ENCODE data around the gene TAX1BP1. TPM values are rescaled to one million over a fixed set of nuclear protein-coding genes. Genes with fewer than 3 reads are reported as not detected.

Gene TAX1BP1
- total RNA-seq (2014; rRNA removed), result 49.5 and 58.5 TPM in 2 replicates
- Bru-seq, nascent RNA, result percentile 96 among the genes with signal in this experiment
- BruChase-seq, experiment 1, labeled RNA remaining after a 6-hour chase, result percentile 87 among the genes with signal in this experiment
- BruChase-seq, experiment 2, labeled RNA remaining after a 2-hour chase, result percentile 94 among the genes with signal in this experiment
- long read RNA-seq, transcript TAX1BP1-207 (16 exons, 3,174 nt), result minor isoform, 7 of 1,296 reads
- long read RNA-seq, transcript TAX1BP1-202 (17 exons, 2,892 nt), result minor isoform, 110 of 1,296 reads
- long read RNA-seq, transcript TAX1BP1-201 (17 exons, 2,478 nt), result major isoform, 835 of 1,296 reads
- long read RNA-seq, partial matches to known transcripts, result 179 of 1,296 reads
- long read RNA-seq, other reads (novel, unspliced or antisense), result 165 of 1,296 reads

DNA sequence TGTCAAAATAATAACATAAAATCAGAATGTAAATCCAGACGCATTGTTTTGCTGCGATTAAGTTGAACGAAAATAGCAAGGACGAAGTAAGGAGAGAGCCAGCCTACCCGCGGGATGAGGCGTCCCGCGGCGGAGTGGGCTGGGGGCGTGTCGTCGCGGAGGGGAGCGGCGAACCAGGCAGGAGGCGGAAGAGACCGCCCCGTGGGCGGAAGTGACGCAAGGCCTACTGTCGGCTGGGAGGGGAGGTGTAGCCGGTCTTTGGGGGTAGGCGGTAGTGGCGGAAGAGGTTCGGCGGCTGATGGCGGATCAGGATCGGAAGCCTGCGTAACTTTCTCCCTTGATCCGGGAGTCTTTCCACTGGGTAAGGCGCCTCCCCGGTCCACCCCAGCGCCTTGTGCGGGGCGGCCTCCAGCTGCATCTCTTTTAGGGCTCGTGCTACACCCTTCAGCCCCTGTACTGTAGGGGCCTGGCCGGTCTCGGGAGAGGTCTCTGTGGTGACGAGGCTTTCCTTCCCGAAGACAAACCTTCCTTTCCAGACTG is at the start of gene TAX1BP1:
Gene TAX1BP1 (plus strand): TSS at position 254 of the 540 bp plus-strand sequence. CDS start 8,363 bp downstream, outside the sequence.
- ATAC-seq, result peak; percentile 77
- peak within 1 kb of the TSS; percentile 71 for H3K27ac ChIP-seq (ENCODE audit: low read length)
- BruUV-seq (replicated peaks), result no TSS peak

GRCh38 chr7:27690649-27691048 is 49.3 kb upstream of the TAX1BP1 start:
- Histone ChIP-seq H3K27me3 (ENCODE audit: low read length) (no peaks in the 10 kb centered on the region), H3K79me2 (ENCODE audit: low read length) (no peaks in the 10 kb centered on the region), H2AFZ (ENCODE audit: low read length) (no peak overlapping the region), H3K9me2 (replicated peaks; ENCODE audit: low read length) (no peaks in the 10 kb centered on the region), H3K4me2 (ENCODE audit: low read length) (no peak overlapping the region), H3K27ac (ENCODE audit: low read length) (no peak overlapping the region), H3K4me1 (ENCODE audit: insufficient read depth, low read length) (peaks cover 14% of the 10 kb centered on the region), H3K36me3 (ENCODE audit: low read depth, low read length) (no peaks in the 10 kb centered on the region), H3F3A (ENCODE audit: low read length, unreplicated experiment) (no peaks in the 10 kb centered on the region), H3K4me3 (ENCODE audit: low read length) (no peak overlapping the region), H3K9me3 (ENCODE audit: low read length) (no peaks in the 10 kb centered on the region), H4K20me1 (ENCODE audit: low read length) (no peaks in the 10 kb centered on the region), H3K9ac (ENCODE audit: low read length) (no peak overlapping the region)
- ATAC-seq (no peak), DNase-seq (no peak)
- intact Hi-C loops (cut with micrococcal nuclease), result loop anchor here (5.0 to 10.0 kb wide), 2 partner anchors 142 to 384 kb away; no protein-coding TSS in a partner anchor
- CTCF ChIA-PET, result no interaction called here
- POLR2A ChIA-PET (ENCODE audit: unreplicated experiment), result no interaction called here
- TF ChIP-seq EZH2phosphoT487 (IDR thresholded peaks at IDR 0.05; ENCODE audit: borderline replicate concordance, low read length) (no peak), EZH2 (IDR thresholded peaks at IDR 0.05; ENCODE audit: low read length, unreplicated experiment) (no peak)
- TF ChIP-seq, protein P1, sequence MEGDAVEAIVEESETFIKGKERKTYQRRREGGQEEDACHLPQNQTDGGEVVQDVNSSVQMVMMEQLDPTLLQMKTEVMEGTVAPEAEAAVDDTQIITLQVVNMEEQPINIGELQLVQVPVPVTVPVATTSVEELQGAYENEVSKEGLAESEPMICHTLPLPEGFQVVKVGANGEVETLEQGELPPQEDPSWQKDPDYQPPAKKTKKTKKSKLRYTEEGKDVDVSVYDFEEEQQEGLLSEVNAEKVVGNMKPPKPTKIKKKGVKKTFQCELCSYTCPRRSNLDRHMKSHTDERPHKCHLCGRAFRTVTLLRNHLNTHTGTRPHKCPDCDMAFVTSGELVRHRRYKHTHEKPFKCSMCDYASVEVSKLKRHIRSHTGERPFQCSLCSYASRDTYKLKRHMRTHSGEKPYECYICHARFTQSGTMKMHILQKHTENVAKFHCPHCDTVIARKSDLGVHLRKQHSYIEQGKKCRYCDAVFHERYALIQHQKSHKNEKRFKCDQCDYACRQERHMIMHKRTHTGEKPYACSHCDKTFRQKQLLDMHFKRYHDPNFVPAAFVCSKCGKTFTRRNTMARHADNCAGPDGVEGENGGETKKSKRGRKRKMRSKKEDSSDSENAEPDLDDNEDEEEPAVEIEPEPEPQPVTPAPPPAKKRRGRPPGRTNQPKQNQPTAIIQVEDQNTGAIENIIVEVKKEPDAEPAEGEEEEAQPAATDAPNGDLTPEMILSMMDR (conservative IDR thresholded peaks at IDR 0.05; ENCODE audit: low read depth, low read length), result no peak
- no TSS peak for BruUV-seq (replicated peaks)

More for the DNA sequence above, at the start of gene TAX1BP1:
- Histone ChIP-seq H3K9me3 (ENCODE audit: low read length) (no peaks in the 10 kb centered on the region), H2AFZ (ENCODE audit: low read length) (peak within 1 kb of the TSS; percentile 92), H3K9me2 (replicated peaks; ENCODE audit: low read length) (no peaks in the 10 kb centered on the region), H3K27me3 (ENCODE audit: low read length) (no peaks in the 10 kb centered on the region), H3K4me2 (ENCODE audit: low read length) (peak within 1 kb of the TSS; percentile 89), H3K36me3 (ENCODE audit: low read depth, low read length) (no peaks in the 10 kb centered on the region), H3K4me3 (ENCODE audit: low read length) (peak within 1 kb of the TSS; percentile 89), H3K79me2 (ENCODE audit: low read length) (peaks cover 42% of the 10 kb centered on the region), H3K9ac (ENCODE audit: low read length) (peak within 1 kb of the TSS; percentile 84), H4K20me1 (ENCODE audit: low read length) (peaks cover 5% of the 10 kb centered on the region; the same call in 1 of the 2 replicates), H3F3A (ENCODE audit: low read length, unreplicated experiment) (peaks cover 6% of the 10 kb centered on the region), H3K4me1 (ENCODE audit: insufficient read depth, low read length) (peaks cover 40% of the 10 kb centered on the region)
- intact Hi-C loops (cut with micrococcal nuclease), result loop anchor here (2.0 to 10.0 kb wide), 4 partner anchors 53 to 543 kb away; no protein-coding TSS in a partner anchor
- ChIA-PET POLR2A (ENCODE audit: unreplicated experiment) (interaction anchor here (0.5 to 1.2 kb wide), 6 partner anchors 34 to 571 kb away, joined by 3 to 5 read pairs (median 4); no protein-coding TSS in a partner anchor), CTCF (interaction anchor here (2.0 kb wide), 1 partner anchor 544 kb away, joined by 5 read pairs; no protein-coding TSS in a partner anchor)
- DNase-seq, result peak; percentile 93
- no peak for TF ChIP-seq EZH2phosphoT487 (IDR thresholded peaks at IDR 0.05; ENCODE audit: borderline replicate concordance, low read length)
- TF ChIP-seq EZH2 (IDR thresholded peaks at IDR 0.05; ENCODE audit: low read length, unreplicated experiment), result no peak
- TF ChIP-seq, protein P1 (conservative IDR thresholded peaks at IDR 0.05; ENCODE audit: low read depth, low read length), result no peak

All from PC-3 (cell line).